Peyer's patch (tissue), 4 donors: ENCODE results near the gene PCDH12. TPM values are rescaled to one million over a fixed set of nuclear protein-coding genes. Genes with fewer than 3 reads are reported as not detected.
A peak's percentile ranks its signal among the peaks of the same experiment; 100 is the strongest.

Source experiments
- DNase-seq, 3 donors: peaks; one replicate each; pipeline ENCODE4 v3.0.0-alpha.2; 2017 to 2019
- H3K27ac ChIP-seq, 4 donors: fragments of 200-600 bp; sonication (generic); one replicate each; pipeline ENCODE4 v1.5.1; 2016 to 2019
- H3K27me3 ChIP-seq, 2 donors: fragments of 200-600 bp; sonication (generic); one replicate each; pipeline ENCODE4 v1.5.1; 2019
- H3K36me3 ChIP-seq, 3 donors: fragments of 200-600 bp; sonication (generic); one replicate each; pipeline ENCODE4 v1.5.1; 2016 to 2019
- H3K4me1 ChIP-seq, 4 donors: fragments of 200-600 bp; sonication (generic); one replicate each; pipeline ENCODE4 v1.5.1; 2016 to 2019
- H3K4me3 ChIP-seq, 4 donors: fragments of 200-600 bp; sonication (generic); 1 replicate in 3 of 4; 2 replicates in 1 of 4; pipeline ENCODE4 v1.5.1; 2016 to 2019; ENCODE audit warnings: mild to moderate bottlenecking in 1 of 4
- H3K9me3 ChIP-seq, 4 donors: fragments of 200-600 bp; sonication (generic); one replicate each; pipeline ENCODE4 v1.5.1; 2016 to 2019; ENCODE audit warnings: mild to moderate bottlenecking in 1 of 4
- POLR2A ChIP-seq, 2 donors: fragments of 450-650 bp; IDR thresholded peaks; one replicate each; pipeline ENCODE4 v1.5.1; 2017; ENCODE audit warnings: antibody characterized with exemption in 2 of 2, mild to moderate bottlenecking in 2 of 2, moderate library complexity in 2 of 2
- total RNA-seq, 4 donors: library from RNA; depleted of rRNA; stranded (reverse); fragments of >200 nt; gene quantifications; one replicate each; pipeline ENCODE4 v1.1.0, GENCODE V29; 2016
- TF ChIP-seq, protein P1 (sequence below), 6 experiments: fragments of 450-650 bp in 4 of 6; fragments of 200-600 bp in 2 of 6; sonication (generic) in 1 of 6; IDR thresholded peaks; one replicate each; pipeline ENCODE4 v1.5.1; 2017 to 2019; ENCODE audit warnings: antibody characterized with exemption in 6 of 6, mild to moderate bottlenecking in 3 of 6, moderate library complexity in 1 of 6

PCDH12 gene
- total RNA-seq, 4 donors from 2014 or later, result 0.53 to 1.7 (median 1.1) TPM

DNA sequence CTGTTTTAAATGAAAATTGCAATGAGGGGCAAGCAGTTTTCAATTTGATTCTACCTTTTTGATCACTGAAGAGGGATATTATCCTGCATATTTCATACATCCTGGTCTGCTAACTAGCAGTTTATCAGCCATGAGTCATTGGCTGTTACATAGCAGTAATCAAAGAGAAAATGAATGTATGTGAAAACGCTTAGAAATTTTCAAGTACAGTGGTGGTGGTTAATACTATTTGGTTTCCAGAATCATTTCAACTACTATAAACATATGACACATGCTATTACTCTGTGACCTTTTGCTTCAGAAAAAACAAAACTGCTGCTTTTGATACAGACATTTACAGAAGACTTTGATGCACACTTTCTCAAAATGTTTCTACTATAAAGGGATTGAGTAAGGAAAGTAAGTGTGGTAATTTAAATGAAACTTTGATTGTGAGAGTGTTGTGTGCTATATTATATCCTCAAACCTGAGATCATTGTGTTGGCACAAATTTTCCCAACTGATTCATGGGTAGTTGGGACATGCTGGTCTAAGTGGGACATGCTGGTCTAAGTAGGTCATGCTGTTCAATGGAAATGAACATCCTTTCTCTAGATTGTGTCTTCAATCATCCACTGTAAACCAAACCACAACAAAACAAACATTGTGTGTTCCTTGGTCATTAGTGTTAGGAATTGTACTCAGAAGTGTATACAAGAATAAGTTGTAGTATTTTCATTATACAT is 16.0 kb upstream of the PCDH12 start:
- H3K36me3 ChIP-seq, result peaks cover 0 to 49% (median 0%) of the 10 kb centered on the region in 3 donors

DNA sequence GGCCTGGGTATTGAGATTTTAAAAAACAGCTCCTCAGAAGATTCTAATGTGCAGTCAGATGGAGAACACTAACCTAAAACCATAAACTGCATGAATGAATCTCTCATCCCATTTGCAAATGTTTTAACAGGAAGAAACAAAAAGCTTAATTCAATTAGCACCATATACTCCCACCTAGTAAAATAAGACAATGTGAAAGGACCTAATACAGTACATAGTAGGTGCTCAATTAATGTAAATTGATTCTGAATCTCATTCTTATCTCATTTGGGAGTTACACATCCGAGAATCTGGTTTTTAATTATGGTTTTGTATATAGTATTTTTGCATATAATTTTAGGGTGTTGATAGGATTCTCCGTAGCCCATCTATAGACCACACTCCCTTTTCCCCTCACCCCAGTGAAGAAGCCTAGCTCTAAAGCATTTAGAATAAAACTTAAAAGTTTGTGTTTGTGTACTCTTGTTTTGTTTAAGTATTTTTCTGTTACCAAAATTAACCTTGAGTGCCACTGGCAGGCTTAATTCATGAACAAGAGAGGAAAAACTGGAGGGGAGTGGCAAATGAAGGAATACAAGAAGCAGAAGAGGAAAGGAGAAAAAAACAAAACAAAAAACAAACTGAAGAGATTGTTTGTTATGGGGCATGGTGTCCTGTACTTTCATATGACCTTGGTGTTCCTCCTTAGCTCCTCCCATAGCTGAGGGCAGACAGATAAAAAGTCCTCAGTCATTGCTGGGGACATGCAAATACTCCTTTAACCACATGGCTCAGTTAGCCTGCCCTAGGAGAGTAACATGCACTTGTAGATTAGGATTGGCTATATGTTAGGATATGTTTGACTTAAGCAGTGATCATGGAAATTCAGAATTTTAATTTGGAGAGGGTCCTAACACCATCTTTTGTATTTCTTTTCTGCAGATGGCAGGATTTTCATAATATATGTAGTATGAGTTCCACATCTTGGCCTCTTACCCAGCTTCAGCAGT is 12.1 kb upstream of the PCDH12 start:
- Histone ChIP-seq H3K9me3 (no peaks in the 10 kb centered on the region), H3K36me3 (peaks cover 0 to 29% (median 0%) of the 10 kb centered on the region in 3 donors), H3K4me1 (peaks cover 0 to 33% (median 6%) of the 10 kb centered on the region in 4 donors), H3K27ac (peak overlapping the region; percentile 89 to 99 (median 98)), H3K27me3 (no peaks in the 10 kb centered on the region), H3K4me3 (peak overlapping the region; percentile 53 to 86 (median 69))
- TF ChIP-seq, protein P1, sequence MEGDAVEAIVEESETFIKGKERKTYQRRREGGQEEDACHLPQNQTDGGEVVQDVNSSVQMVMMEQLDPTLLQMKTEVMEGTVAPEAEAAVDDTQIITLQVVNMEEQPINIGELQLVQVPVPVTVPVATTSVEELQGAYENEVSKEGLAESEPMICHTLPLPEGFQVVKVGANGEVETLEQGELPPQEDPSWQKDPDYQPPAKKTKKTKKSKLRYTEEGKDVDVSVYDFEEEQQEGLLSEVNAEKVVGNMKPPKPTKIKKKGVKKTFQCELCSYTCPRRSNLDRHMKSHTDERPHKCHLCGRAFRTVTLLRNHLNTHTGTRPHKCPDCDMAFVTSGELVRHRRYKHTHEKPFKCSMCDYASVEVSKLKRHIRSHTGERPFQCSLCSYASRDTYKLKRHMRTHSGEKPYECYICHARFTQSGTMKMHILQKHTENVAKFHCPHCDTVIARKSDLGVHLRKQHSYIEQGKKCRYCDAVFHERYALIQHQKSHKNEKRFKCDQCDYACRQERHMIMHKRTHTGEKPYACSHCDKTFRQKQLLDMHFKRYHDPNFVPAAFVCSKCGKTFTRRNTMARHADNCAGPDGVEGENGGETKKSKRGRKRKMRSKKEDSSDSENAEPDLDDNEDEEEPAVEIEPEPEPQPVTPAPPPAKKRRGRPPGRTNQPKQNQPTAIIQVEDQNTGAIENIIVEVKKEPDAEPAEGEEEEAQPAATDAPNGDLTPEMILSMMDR (IDR thresholded peaks at IDR 0.05), result no peak
- peak in 1 of 2 donors; percentile 11 for TF ChIP-seq POLR2A (IDR thresholded peaks at IDR 0.05)
- DNase-seq, result peak in 2 of 3 donors; percentile 42 to 69

More for the DNA sequence above, 16.0 kb upstream of the PCDH12 start:
- peaks cover 0 to 44% (median 7%) of the 10 kb centered on the region in 4 donors for H3K4me1 ChIP-seq
- no peak overlapping the region for H3K4me3 ChIP-seq
- H3K9me3 ChIP-seq, result no peaks in the 10 kb centered on the region
- no peak for DNase-seq
- TF ChIP-seq, protein P1 (IDR thresholded peaks at IDR 0.05), result no peak
- TF ChIP-seq POLR2A (IDR thresholded peaks at IDR 0.05), result no peak
- no peaks in the 10 kb centered on the region for H3K27me3 ChIP-seq
- H3K27ac ChIP-seq, result peak overlapping the region in 1 of 4 donors; percentile 10

DNA sequence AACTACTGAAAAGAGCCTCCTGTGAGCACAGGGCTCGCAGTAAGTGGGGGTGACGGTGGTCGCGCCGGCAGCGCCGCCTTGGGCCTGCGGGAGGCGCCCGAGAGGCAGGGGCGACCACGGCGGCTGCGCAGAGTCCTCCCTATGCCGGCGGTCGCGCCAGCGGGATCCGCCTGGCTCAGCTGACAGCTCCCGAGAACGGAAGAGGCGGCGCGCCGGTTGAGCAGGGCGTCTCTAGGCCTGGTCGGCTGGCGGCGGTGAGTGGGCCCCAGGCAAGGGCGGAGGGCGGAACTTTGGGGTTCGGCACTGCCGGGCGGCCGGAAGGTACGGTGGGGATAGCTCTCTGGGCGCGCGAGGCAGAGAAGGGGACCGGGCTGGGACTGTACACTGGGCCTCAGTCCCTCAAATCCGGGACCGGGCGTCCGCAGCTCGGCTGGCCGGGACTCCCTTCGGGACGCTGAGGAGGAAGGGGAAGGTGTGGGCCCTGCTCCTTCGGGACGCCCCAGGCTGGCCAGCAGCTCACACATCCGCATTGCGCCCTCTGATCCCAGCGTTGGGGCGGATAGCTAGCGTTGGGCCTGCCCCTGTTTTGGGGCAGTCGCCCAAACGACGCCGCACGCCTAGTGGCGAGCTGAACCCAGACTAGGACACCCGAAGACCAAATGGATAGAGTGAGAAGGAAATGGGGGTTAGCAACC is 11.1 kb upstream of the PCDH12 start, which contains the start of gene RNF14:
Gene RNF14 (plus strand): TSS at position 192 of the 695 bp plus-strand sequence. CDS start 4,484 bp downstream, outside the sequence.
- H3K4me1 ChIP-seq, result peaks cover 0 to 26% (median 3%) of the 10 kb centered on the region in 4 donors
- peaks cover 0 to 21% (median 0%) of the 10 kb centered on the region in 3 donors for H3K36me3 ChIP-seq
- H3K9me3 ChIP-seq, result no peaks in the 10 kb centered on the region
- peak within 1 kb of the TSS; percentile 53 to 86 (median 69) for H3K4me3 ChIP-seq
- no peaks in the 10 kb centered on the region for H3K27me3 ChIP-seq
- peak; percentile 93 to 97 (median 96) for DNase-seq
- H3K27ac ChIP-seq, result peak within 1 kb of the TSS; percentile 89 to 99 (median 98)
- TF ChIP-seq, protein P1 (IDR thresholded peaks at IDR 0.05), result peak; percentile 90 to 99 (median 98)
- peak; percentile 97 for TF ChIP-seq POLR2A (IDR thresholded peaks at IDR 0.05)

DNA sequence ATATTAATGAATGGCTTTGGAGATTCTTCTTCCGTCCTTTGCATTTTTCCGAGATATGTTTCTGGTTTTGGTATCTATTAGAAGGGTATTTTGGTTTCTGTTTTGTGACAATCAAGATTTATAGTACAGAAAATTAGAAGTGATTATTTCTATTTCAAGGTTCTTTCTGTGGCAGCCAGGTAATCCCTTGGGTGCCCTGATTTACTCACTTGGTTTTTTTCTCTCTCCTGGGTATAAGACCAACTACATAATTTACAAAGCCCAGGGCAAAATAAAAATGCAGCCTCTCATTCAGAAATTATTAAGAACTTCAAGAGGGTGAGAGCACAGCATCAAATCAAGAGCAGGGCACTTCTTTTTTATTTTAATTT is 8.9 kb upstream of the PCDH12 start:
- Histone ChIP-seq H3K27ac (no peak overlapping the region), H3K36me3 (peaks cover 0 to 3% (median 0%) of the 10 kb centered on the region in 3 donors), H3K27me3 (no peaks in the 10 kb centered on the region), H3K4me3 (no peak overlapping the region), H3K4me1 (peaks cover 0 to 18% (median 3%) of the 10 kb centered on the region in 4 donors), H3K9me3 (no peaks in the 10 kb centered on the region)
- TF ChIP-seq POLR2A (IDR thresholded peaks at IDR 0.05), result no peak
- TF ChIP-seq, protein P1 (IDR thresholded peaks at IDR 0.05), result no peak
- no peak for DNase-seq
